Lung (tissue), 12 donors: Measurements from ENCODE around the gene TTC36. TPM values are rescaled to one million over a fixed set of nuclear protein-coding genes. Genes with fewer than 3 reads are reported as not detected.

Experiments
- ATAC-seq: fragments of 200-7000 bp; cut with Tn5 transposase; one replicate; pipeline ENCODE4 v1.9.1; 2020; ENCODE audit warnings: moderate number of reproducible peaks; ENCODE audit not compliant: insufficient read depth, low FRiP score
- DNase-seq, 3 donors: peaks; one replicate each; pipeline ENCODE4 v3.0.0-alpha.2; 2013 to 2017
- H3K27ac ChIP-seq, 2 donors: one replicate each; pipeline ENCODE4 v1.5.1; 2013; ENCODE audit warnings: mild to moderate bottlenecking in 2 of 2, moderate library complexity in 2 of 2, control low read depth in 1 of 2, inconsistent platforms in 1 of 2, low read depth in 1 of 2, low read length in 1 of 2
- H3K27me3 ChIP-seq, 3 donors: one replicate each; pipeline ENCODE4 v1.5.1; 2013; ENCODE audit warnings: low read length in 2 of 3; ENCODE audit not compliant: control insufficient read depth in 3 of 3, insufficient read depth in 3 of 3
- H3K36me3 ChIP-seq, 4 donors: one replicate each; pipeline ENCODE4 v1.5.1; 2013; ENCODE audit warnings: low read length in 4 of 4, mild to moderate bottlenecking in 1 of 4, moderate library complexity in 1 of 4; ENCODE audit not compliant: control insufficient read depth in 4 of 4, insufficient read depth in 4 of 4
- H3K4me1 ChIP-seq, 5 donors: one replicate each; pipeline ENCODE4 v1.5.1; 2013; ENCODE audit warnings: low read length in 5 of 5, mild to moderate bottlenecking in 2 of 5, moderate library complexity in 1 of 5; ENCODE audit not compliant: control insufficient read depth in 5 of 5, insufficient read depth in 5 of 5
- H3K4me3 ChIP-seq: one replicate; pipeline ENCODE4 v1.5.1; 2013; ENCODE audit warnings: mild to moderate bottlenecking, control low read depth, moderate library complexity
- H3K9ac ChIP-seq, 2 donors: one replicate each; pipeline ENCODE4 v1.5.1; 2013; ENCODE audit warnings: low read length in 2 of 2, control low read depth in 1 of 2; ENCODE audit not compliant: insufficient read depth in 1 of 2
- H3K9me3 ChIP-seq, 4 donors: one replicate each; pipeline ENCODE4 v1.5.1; 2013; ENCODE audit warnings: low read length in 3 of 4, mild to moderate bottlenecking in 1 of 4, moderate library complexity in 1 of 4; ENCODE audit not compliant: control insufficient read depth in 4 of 4, insufficient read depth in 3 of 4
- WGBS, 2 donors: extraction: QIAGEN DNeasy Blood & Tissue Kit; methylation state at CpG; one replicate each; pipeline ENCODE4 v1.1.7; 2013; 5-methylcytosine and 5-hydroxymethylcytosine counted together
- polyA plus RNA-seq, 2 donors: library from polyadenylated mRNA; stranded (reverse); fragments of 200-250 nt; gene quantifications; one replicate each; pipeline ENCODE4 v1.2.1, GENCODE V29; 2013
- total RNA-seq, 2 donors: library from RNA; depleted of rRNA in 1 of 2; stranded (reverse); fragments of >200 nt in 1 of 2; gene quantifications; one replicate each; pipeline ENCODE4 v1.2.1, GENCODE V29; 2014 to 2021
- TF ChIP-seq, protein P1 (sequence below): IDR thresholded peaks from 2 replicates; pipeline ENCODE4 v1.5.1; 2012; ENCODE audit warnings: mild to moderate bottlenecking; ENCODE audit errors: control extremely low read depth, extremely low read depth
- donor health status: control.
- donor health status: control.
- donor health status: Bipolar disorder and iron deficiency.
- donor health status: healthy.
- donor health status: DM: yes; HTN: yes; CAD: no.

The TTC36 gene
- total and polyA plus RNA-seq, 4 donors, result 0.14 to 1.6 (median 0.68) TPM

DNA sequence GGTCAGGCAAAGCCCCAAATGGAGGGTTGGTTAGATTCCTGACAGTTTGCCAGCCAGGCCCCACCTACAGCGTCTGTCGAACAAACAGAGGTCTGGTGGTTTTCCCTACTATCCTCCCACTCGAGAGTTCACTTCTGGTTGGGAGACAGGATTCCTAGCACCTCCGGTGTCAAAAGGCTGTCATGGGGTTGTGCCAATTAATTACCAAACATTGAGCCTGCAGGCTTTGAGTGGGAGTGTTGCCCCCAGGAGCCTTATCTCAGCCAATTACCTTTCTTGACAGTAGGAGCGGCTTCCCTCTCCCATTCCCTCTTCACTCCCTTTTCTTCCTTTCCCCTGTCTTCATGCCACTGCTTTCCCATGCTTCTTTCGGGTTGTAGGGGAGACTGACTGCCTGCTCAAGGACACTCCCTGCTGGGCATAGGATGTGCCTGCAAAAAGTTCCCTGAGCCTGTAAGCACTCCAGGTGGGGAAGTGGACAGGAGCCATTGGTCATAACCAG is 4.7 kb upstream of the TTC36 start:
- Histone ChIP-seq H3K9ac (no peak overlapping the region), H3K36me3 (peaks cover 31 to 57% (median 36%) of the 10 kb centered on the region in 4 donors), H3K27me3 (no peaks in the 10 kb centered on the region), H3K9me3 (no peaks in the 10 kb centered on the region), H3K27ac (no peak overlapping the region), H3K4me3 (no peak overlapping the region), H3K4me1 (peaks cover 0 to 3% (median 0%) of the 10 kb centered on the region in 5 donors)
- ATAC-seq, result no peak
- TF ChIP-seq, protein P1, sequence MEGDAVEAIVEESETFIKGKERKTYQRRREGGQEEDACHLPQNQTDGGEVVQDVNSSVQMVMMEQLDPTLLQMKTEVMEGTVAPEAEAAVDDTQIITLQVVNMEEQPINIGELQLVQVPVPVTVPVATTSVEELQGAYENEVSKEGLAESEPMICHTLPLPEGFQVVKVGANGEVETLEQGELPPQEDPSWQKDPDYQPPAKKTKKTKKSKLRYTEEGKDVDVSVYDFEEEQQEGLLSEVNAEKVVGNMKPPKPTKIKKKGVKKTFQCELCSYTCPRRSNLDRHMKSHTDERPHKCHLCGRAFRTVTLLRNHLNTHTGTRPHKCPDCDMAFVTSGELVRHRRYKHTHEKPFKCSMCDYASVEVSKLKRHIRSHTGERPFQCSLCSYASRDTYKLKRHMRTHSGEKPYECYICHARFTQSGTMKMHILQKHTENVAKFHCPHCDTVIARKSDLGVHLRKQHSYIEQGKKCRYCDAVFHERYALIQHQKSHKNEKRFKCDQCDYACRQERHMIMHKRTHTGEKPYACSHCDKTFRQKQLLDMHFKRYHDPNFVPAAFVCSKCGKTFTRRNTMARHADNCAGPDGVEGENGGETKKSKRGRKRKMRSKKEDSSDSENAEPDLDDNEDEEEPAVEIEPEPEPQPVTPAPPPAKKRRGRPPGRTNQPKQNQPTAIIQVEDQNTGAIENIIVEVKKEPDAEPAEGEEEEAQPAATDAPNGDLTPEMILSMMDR, result no peak
- DNase-seq, result peak in 1 of 3 donors; percentile 18
- 50 to 52% methylated on average over 6 of the region's 6 CpGs for WGBS, 2 donors

DNA sequence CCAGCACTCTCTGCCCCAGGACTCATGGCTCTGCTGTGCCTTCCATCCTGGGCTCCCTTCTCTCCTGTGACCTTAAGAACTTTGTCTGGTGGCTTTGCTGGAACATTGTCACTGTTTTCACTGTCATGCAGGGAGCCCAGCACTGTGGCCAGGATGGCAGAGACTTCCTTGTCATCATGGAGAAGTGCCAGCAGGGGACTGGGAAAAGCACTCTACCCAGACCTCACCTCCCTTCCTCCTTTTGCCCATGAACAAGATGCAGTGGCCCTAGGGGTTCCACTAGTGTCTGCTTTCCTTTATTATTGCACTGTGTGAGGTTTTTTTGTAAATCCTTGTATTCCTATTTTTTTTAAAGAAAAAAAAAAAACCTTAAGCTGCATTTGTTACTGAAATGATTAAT is 2.9 kb upstream of the TTC36 start:
- DNase-seq (no peak), ATAC-seq (no peak)
- peaks cover 31 to 45% (median 33%) of the 10 kb centered on the region in 4 donors for H3K36me3 ChIP-seq
- TF ChIP-seq, protein P1, result no peak
- no peaks in the 10 kb centered on the region for H3K27me3 ChIP-seq
- no peak overlapping the region for H3K27ac ChIP-seq
- peaks cover 0 to 6% (median 0%) of the 10 kb centered on the region in 5 donors for H3K4me1 ChIP-seq
- no peaks in the 10 kb centered on the region for H3K9me3 ChIP-seq
- H3K4me3 ChIP-seq, result no peak overlapping the region
- no peak overlapping the region for H3K9ac ChIP-seq

DNA sequence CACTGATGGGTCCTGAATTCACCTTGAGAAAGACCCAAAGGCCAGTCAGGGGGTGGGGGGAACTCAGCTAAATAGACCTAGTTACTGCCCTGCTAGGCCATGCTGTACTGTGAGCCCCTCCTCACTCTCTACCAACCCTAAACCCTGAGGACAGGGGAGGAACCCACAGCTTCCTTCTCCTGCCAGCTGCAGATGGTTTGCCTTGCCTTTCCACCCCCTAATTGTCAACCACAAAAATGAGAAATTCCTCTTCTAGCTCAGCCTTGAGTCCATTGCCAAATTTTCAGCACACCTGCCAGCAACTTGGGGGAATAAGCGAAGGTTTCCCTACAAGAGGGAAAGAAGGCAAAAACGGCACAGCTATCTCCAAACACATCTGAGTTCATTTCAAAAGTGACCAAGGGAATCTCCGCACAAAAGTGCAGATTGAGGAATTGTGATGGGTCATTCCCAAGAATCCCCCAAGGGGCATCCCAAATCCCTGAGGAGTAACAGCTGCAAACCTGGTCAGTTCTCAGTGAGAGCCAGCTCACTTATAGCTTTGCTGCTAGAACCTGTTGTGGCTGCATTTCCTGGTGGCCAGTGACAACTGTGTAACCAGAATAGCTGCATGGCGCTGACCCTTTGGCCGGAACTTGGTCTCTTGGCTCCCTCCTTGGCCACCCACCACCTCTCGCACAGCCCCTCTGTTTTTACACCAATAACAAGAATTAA is 2.4 kb upstream of the TTC36 start:
- no peak overlapping the region for H3K4me3 ChIP-seq
- H3K36me3 ChIP-seq, result peaks cover 25 to 39% (median 29%) of the 10 kb centered on the region in 4 donors
- H3K27me3 ChIP-seq, result no peaks in the 10 kb centered on the region
- H3K27ac ChIP-seq, result no peak overlapping the region
- peaks cover 0 to 6% (median 0%) of the 10 kb centered on the region in 5 donors for H3K4me1 ChIP-seq
- TF ChIP-seq, protein P1, result no peak
- WGBS, 2 donors, result 61 to 81% methylated on average over 6 of the region's 6 CpGs
- no peak for DNase-seq
- no peak for ATAC-seq
- H3K9me3 ChIP-seq, result no peaks in the 10 kb centered on the region
- H3K9ac ChIP-seq, result no peak overlapping the region

DNA sequence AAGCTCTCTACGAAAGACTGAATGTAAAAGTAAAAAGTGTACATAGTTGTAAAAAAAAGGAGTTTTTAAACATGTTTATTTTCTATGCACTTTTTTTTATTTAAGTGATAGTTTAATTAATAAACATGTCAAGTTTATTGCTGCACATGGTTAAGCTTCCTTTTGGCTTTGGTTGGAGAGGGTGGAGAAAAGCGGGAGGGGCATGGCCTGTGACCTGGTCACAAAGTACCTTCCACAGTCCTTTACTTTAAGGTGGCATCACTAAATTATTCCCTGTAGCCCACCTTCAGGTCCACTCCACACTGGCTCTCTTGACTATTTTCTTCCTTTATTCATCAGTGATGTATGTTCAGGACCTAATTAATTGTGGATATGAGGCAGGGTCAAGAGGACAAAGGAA is 586 bp upstream of the TTC36 start:
- Histone ChIP-seq H3K36me3 (peaks cover 8 to 28% (median 22%) of the 10 kb centered on the region in 4 donors), H3K9ac (no peak overlapping the region), H3K9me3 (no peaks in the 10 kb centered on the region), H3K4me1 (peaks cover 0 to 12% (median 0%) of the 10 kb centered on the region in 5 donors), H3K27ac (no peak overlapping the region), H3K4me3 (no peak overlapping the region), H3K27me3 (no peaks in the 10 kb centered on the region)
- no peak for DNase-seq
- no peak for ATAC-seq
- TF ChIP-seq, protein P1, result no peak
- WGBS, 2 donors, result 79 to 83% methylated on average over 2 of the region's 2 CpGs
